ENCODE measurements around the gene PADI4. TPM values are rescaled to one million over a fixed set of nuclear protein-coding genes. Genes with fewer than 3 reads are reported as not detected.
"Not testable (repeated sequence)": the region's sequence is repeated elsewhere in the genome, so short reads cannot be mapped to it uniquely, and the experiment has no call there.

PADI4 gene
- total RNA-seq, 1 donor from 2014 or later = not detected

- DNase-seq (ENCODE audit: low read depth) = no peak
- H3K4me3 ChIP-seq (ENCODE audit: low read depth, low read length) = no peak overlapping the region
- TF ChIP-seq CTCF (conservative IDR thresholded peaks at IDR 0.05; ENCODE audit: low read depth, low read length) = no peak
Measured at GRCh38 chr1:17400725-17401341, 92.8 kb downstream of the PADI4 start.

- no peak for DNase-seq (ENCODE audit: low read depth)
- TF ChIP-seq CTCF (conservative IDR thresholded peaks at IDR 0.05; ENCODE audit: low read depth, low read length) = no peak
- no peak overlapping the region for H3K4me3 ChIP-seq (ENCODE audit: low read depth, low read length)
Measured at GRCh38 chr1:17401841-17402240, 93.8 kb downstream of the PADI4 start.

- H3K4me3 ChIP-seq (ENCODE audit: low read depth, low read length) = no peak overlapping the region
- no peak for TF ChIP-seq CTCF (conservative IDR thresholded peaks at IDR 0.05; ENCODE audit: low read depth, low read length)
- DNase-seq (ENCODE audit: low read depth) = no peak
Measured at GRCh38 chr1:17403081-17403480, 95.1 kb downstream of the PADI4 start.

- no peak for DNase-seq (ENCODE audit: low read depth)
- H3K4me3 ChIP-seq (ENCODE audit: low read depth, low read length) = no peak overlapping the region
- no peak for TF ChIP-seq CTCF (conservative IDR thresholded peaks at IDR 0.05; ENCODE audit: low read depth, low read length)
Measured at GRCh38 chr1:17404034-17404684, 96.2 kb downstream of the PADI4 start.

GRCh38 chr1:17404820-17405219 is 96.8 kb downstream of the PADI4 start:
- TF ChIP-seq CTCF (conservative IDR thresholded peaks at IDR 0.05; ENCODE audit: low read depth, low read length) = no peak
- H3K4me3 ChIP-seq (ENCODE audit: low read depth, low read length) = no peak overlapping the region
- no peak for DNase-seq (ENCODE audit: low read depth)

- TF ChIP-seq CTCF (conservative IDR thresholded peaks at IDR 0.05; ENCODE audit: low read depth, low read length) = peak; percentile 90
- no peak for DNase-seq (ENCODE audit: low read depth)
- H3K4me3 ChIP-seq (ENCODE audit: low read depth, low read length) = no peak overlapping the region
Measured at GRCh38 chr1:17405898-17406759, 98.1 kb downstream of the PADI4 start.

- DNase-seq (ENCODE audit: low read depth); H3K4me3 ChIP-seq (ENCODE audit: low read depth, low read length): not testable (repeated sequence)
Measured at GRCh38 chr1:17406760-17407475, 98.9 kb downstream of the PADI4 start.

- not testable (repeated sequence) for DNase-seq (ENCODE audit: low read depth); H3K4me3 ChIP-seq (ENCODE audit: low read depth, low read length)
Measured at GRCh38 chr1:17407786-17408514, 100.0 kb downstream of the PADI4 start.
